Measurements from ENCODE around the gene PHF21B. TPM values are rescaled to one million over a fixed set of nuclear protein-coding genes. Genes with fewer than 3 reads are reported as not detected.

Gene PHF21B
- total and polyA plus RNA-seq, 2 of the 8 experiments (the other 6 are each of a cell fraction or from before 2014, with no cell fraction given): 19.3 to 68.1 TPM

DNA sequence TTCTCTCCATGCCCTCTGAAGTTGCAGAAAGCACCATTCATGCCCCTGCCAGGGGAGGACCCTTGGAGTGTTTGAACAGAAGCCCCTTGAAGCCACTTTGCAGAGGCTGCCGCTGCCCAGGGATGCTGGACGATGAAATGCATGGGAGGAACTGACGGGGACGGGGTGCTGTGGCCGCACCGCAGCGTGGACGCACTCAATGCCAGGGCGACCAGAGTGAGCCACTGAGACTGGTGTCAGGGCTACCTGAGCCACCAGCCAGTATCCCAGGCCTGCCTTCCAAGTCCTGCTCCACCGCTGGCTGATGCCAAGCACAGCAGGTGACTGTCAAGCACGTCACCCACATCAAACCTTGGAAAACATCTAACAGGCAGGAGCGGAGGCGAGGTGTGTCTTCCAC lies 17.6 kb downstream of the PHF21B start (continued):
- TF ChIP-seq, protein P1, sequence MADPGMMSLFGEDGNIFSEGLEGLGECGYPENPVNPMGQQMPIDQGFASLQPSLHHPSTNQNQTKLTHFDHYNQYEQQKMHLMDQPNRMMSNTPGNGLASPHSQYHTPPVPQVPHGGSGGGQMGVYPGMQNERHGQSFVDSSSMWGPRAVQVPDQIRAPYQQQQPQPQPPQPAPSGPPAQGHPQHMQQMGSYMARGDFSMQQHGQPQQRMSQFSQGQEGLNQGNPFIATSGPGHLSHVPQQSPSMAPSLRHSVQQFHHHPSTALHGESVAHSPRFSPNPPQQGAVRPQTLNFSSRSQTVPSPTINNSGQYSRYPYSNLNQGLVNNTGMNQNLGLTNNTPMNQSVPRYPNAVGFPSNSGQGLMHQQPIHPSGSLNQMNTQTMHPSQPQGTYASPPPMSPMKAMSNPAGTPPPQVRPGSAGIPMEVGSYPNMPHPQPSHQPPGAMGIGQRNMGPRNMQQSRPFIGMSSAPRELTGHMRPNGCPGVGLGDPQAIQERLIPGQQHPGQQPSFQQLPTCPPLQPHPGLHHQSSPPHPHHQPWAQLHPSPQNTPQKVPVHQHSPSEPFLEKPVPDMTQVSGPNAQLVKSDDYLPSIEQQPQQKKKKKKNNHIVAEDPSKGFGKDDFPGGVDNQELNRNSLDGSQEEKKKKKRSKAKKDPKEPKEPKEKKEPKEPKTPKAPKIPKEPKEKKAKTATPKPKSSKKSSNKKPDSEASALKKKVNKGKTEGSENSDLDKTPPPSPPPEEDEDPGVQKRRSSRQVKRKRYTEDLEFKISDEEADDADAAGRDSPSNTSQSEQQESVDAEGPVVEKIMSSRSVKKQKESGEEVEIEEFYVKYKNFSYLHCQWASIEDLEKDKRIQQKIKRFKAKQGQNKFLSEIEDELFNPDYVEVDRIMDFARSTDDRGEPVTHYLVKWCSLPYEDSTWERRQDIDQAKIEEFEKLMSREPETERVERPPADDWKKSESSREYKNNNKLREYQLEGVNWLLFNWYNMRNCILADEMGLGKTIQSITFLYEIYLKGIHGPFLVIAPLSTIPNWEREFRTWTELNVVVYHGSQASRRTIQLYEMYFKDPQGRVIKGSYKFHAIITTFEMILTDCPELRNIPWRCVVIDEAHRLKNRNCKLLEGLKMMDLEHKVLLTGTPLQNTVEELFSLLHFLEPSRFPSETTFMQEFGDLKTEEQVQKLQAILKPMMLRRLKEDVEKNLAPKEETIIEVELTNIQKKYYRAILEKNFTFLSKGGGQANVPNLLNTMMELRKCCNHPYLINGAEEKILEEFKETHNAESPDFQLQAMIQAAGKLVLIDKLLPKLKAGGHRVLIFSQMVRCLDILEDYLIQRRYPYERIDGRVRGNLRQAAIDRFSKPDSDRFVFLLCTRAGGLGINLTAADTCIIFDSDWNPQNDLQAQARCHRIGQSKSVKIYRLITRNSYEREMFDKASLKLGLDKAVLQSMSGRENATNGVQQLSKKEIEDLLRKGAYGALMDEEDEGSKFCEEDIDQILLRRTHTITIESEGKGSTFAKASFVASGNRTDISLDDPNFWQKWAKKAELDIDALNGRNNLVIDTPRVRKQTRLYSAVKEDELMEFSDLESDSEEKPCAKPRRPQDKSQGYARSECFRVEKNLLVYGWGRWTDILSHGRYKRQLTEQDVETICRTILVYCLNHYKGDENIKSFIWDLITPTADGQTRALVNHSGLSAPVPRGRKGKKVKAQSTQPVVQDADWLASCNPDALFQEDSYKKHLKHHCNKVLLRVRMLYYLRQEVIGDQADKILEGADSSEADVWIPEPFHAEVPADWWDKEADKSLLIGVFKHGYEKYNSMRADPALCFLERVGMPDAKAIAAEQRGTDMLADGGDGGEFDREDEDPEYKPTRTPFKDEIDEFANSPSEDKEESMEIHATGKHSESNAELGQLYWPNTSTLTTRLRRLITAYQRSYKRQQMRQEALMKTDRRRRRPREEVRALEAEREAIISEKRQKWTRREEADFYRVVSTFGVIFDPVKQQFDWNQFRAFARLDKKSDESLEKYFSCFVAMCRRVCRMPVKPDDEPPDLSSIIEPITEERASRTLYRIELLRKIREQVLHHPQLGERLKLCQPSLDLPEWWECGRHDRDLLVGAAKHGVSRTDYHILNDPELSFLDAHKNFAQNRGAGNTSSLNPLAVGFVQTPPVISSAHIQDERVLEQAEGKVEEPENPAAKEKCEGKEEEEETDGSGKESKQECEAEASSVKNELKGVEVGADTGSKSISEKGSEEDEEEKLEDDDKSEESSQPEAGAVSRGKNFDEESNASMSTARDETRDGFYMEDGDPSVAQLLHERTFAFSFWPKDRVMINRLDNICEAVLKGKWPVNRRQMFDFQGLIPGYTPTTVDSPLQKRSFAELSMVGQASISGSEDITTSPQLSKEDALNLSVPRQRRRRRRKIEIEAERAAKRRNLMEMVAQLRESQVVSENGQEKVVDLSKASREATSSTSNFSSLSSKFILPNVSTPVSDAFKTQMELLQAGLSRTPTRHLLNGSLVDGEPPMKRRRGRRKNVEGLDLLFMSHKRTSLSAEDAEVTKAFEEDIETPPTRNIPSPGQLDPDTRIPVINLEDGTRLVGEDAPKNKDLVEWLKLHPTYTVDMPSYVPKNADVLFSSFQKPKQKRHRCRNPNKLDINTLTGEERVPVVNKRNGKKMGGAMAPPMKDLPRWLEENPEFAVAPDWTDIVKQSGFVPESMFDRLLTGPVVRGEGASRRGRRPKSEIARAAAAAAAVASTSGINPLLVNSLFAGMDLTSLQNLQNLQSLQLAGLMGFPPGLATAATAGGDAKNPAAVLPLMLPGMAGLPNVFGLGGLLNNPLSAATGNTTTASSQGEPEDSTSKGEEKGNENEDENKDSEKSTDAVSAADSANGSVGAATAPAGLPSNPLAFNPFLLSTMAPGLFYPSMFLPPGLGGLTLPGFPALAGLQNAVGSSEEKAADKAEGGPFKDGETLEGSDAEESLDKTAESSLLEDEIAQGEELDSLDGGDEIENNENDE (IDR thresholded peaks at IDR 0.05; ENCODE audit: insufficient replicate concordance, low read length): no peak
- TF ChIP-seq CTBP2 (IDR thresholded peaks at IDR 0.05; ENCODE audit: borderline replicate concordance, insufficient read depth, insufficient read length, low read length) (no peak), NRF1 (IDR thresholded peaks at IDR 0.05; ENCODE audit: low read depth, low read length) (no peak), BACH1 (IDR thresholded peaks at IDR 0.05; ENCODE audit: low read length) (no peak), CREB1 (IDR thresholded peaks at IDR 0.05) (no peak), EZH2 (IDR thresholded peaks at IDR 0.05; ENCODE audit: low read depth, low read length, severe bottlenecking) (no peak)

All from H1 (cell line).